ENCODE data around the gene GPHA2. TPM values are rescaled to one million over a fixed set of nuclear protein-coding genes. Genes with fewer than 3 reads are reported as not detected.
A peak's percentile ranks its signal among the peaks of the same experiment; 100 is the strongest.

GPHA2 gene
- total RNA-seq, 1 donor from 2014 or later = not detected

GRCh38 chr11:64911689-64912088 is 24.0 kb downstream of the GPHA2 start:
- DNase-seq (ENCODE audit: low read depth) = no peak

GRCh38 chr11:64911142-64911541 is 24.6 kb downstream of the GPHA2 start:
- no peak for DNase-seq (ENCODE audit: low read depth)

GRCh38 chr11:64910451-64911093 is 25.1 kb downstream of the GPHA2 start:
- no peak for DNase-seq (ENCODE audit: low read depth)

GRCh38 chr11:64909653-64910343 is 25.9 kb downstream of the GPHA2 start:
- no peak for DNase-seq (ENCODE audit: low read depth)

- DNase-seq (ENCODE audit: low read depth) = no peak
Observed at GRCh38 chr11:64908766-64909165, 26.9 kb downstream of the GPHA2 start.

GRCh38 chr11:64906314-64906635 is 29.4 kb downstream of the GPHA2 start:
- DNase-seq (ENCODE audit: low read depth) = no peak

- DNase-seq (ENCODE audit: low read depth) = no peak
Observed at GRCh38 chr11:64905516-64906313, 30.0 kb downstream of the GPHA2 start.

- no peak for DNase-seq (ENCODE audit: low read depth)
Observed at GRCh38 chr11:64903291-64903833, 32.3 kb downstream of the GPHA2 start.

- no peak for DNase-seq (ENCODE audit: low read depth)
Observed at GRCh38 chr11:64902102-64902900, 33.4 kb downstream of the GPHA2 start.

- DNase-seq (ENCODE audit: low read depth) = no peak
Observed at GRCh38 chr11:64900774-64901173, 34.9 kb downstream of the GPHA2 start.

- no peak for DNase-seq (ENCODE audit: low read depth)
Observed at GRCh38 chr11:64900263-64900678, 35.4 kb downstream of the GPHA2 start.

GRCh38 chr11:64898541-64898940 is 37.2 kb downstream of the GPHA2 start:
- no peak for DNase-seq (ENCODE audit: low read depth)

- DNase-seq (ENCODE audit: low read depth) = no peak
Observed at GRCh38 chr11:64898076-64898445, 37.6 kb downstream of the GPHA2 start.

- DNase-seq (ENCODE audit: low read depth) = no peak
Observed at GRCh38 chr11:64897381-64898075, 38.2 kb downstream of the GPHA2 start.

- DNase-seq (ENCODE audit: low read depth) = no peak
Observed at GRCh38 chr11:64896448-64897022, 39.2 kb downstream of the GPHA2 start.

- no peak for DNase-seq (ENCODE audit: low read depth)
Observed at GRCh38 chr11:64894812-64895452, 40.8 kb downstream of the GPHA2 start.

GRCh38 chr11:64894070-64894811 is 41.5 kb downstream of the GPHA2 start:
- DNase-seq (ENCODE audit: low read depth) = peak; percentile 83

GRCh38 chr11:64893194-64894069 is 42.3 kb downstream of the GPHA2 start:
- peak; percentile 49 for DNase-seq (ENCODE audit: low read depth)

Data from myocyte (in vitro differentiated cells).